Upper lobe of left lung (tissue), 6 donors: Measurements from ENCODE around the gene IGFBP6. TPM values are rescaled to one million over a fixed set of nuclear protein-coding genes. Genes with fewer than 3 reads are reported as not detected.

ENCODE experiments used
- ATAC-seq, 2 donors: fragments of 200-7000 bp; cut with Tn5 transposase; one replicate each; pipeline ENCODE4 v1.9.1; 2022; ENCODE audit warnings: mild to moderate bottlenecking in 2 of 2, moderate library complexity in 2 of 2; ENCODE audit not compliant: low FRiP score in 2 of 2
- DNase-seq, 2 donors: peaks; one replicate each; pipeline ENCODE4 v3.0.0-alpha.2; 2019 to 2020
- H3K27ac ChIP-seq, 4 donors: fragments of 200-600 bp; sonication (generic); one replicate each; pipeline ENCODE4 v1.5.1; 2016 to 2019
- H3K27me3 ChIP-seq, 4 donors: fragments of 200-600 bp; sonication (generic); one replicate each; pipeline ENCODE4 v1.5.1; 2017 to 2019
- H3K36me3 ChIP-seq, 4 donors: fragments of 200-600 bp; sonication (generic); one replicate each; pipeline ENCODE4 v1.5.1; 2016 to 2019
- H3K4me1 ChIP-seq, 4 donors: fragments of 200-600 bp; sonication (generic); one replicate each; pipeline ENCODE4 v1.5.1; 2018 to 2019
- H3K4me3 ChIP-seq, 4 donors: fragments of 200-600 bp; sonication (generic); one replicate each; pipeline ENCODE4 v1.5.1; 2017 to 2019; ENCODE audit warnings: mild to moderate bottlenecking in 2 of 4, moderate library complexity in 1 of 4
- H3K9me3 ChIP-seq, 4 donors: fragments of 200-600 bp; sonication (generic); one replicate each; pipeline ENCODE4 v1.5.1; 2018 to 2019
- CTCF ChIP-seq, 6 experiments: fragments of 450-650 bp in 4 of 6; fragments of 200-600 bp in 2 of 6; sonication (generic) in 2 of 6; IDR thresholded peaks; one replicate each; pipeline ENCODE4 v1.5.1; 2016 to 2019; ENCODE audit warnings: antibody characterized with exemption in 6 of 6
- EP300 ChIP-seq, 4 donors: sonication (generic); formaldehyde crosslinking; IDR thresholded peaks; one replicate each; pipeline ENCODE4 v1.5.1; 2017; ENCODE audit warnings: antibody characterized with exemption in 4 of 4, control low read depth in 2 of 4
- POLR2A ChIP-seq, 4 donors: fragments of 450-650 bp; IDR thresholded peaks; one replicate each; pipeline ENCODE4 v1.5.1; 2016 to 2017; ENCODE audit warnings: antibody characterized with exemption in 4 of 4, mild to moderate bottlenecking in 2 of 4
- POLR2AphosphoS5 ChIP-seq, 2 donors: sonication (generic); formaldehyde crosslinking; IDR thresholded peaks; one replicate each; pipeline ENCODE4 v1.5.1; 2017; ENCODE audit warnings: antibody characterized with exemption in 2 of 2
- WGBS, 2 donors: methylation state at CpG; one replicate each; pipeline ENCODE4 v1.1.5; 2017 to 2018; 5-methylcytosine and 5-hydroxymethylcytosine counted together
- total RNA-seq, 6 donors: library from RNA; depleted of rRNA in 4 of 6; stranded (reverse); fragments of >200 nt in 4 of 6; gene quantifications; one replicate each; pipeline versions ENCODE4 v1.1.0 to v1.2.1, GENCODE V29; 2016 to 2021
- donor health status: DM: no; HTN: no; CAD: no; lungs with moderate emphysema.
- donor health status: DM: no; HTN: yes; CAD: no; lungs with severe emphysema.

Gene IGFBP6
- total RNA-seq, 6 donors from 2014 or later = 12.6 to 112 (median 48.9) TPM

- peak overlapping the region in 3 of 4 donors; percentile 61 to 83 (median 82) for H3K27ac ChIP-seq
- TF ChIP-seq EP300 (IDR thresholded peaks at IDR 0.05) (no peak), POLR2AphosphoS5 (IDR thresholded peaks at IDR 0.05) (no peak), POLR2A (IDR thresholded peaks at IDR 0.05) (no peak), CTCF (IDR thresholded peaks at IDR 0.05) (no peak)
- no peaks in the 10 kb centered on the region for H3K9me3 ChIP-seq
- H3K4me3 ChIP-seq = no peak overlapping the region
- DNase-seq (no peak), ATAC-seq (peak; percentile 4 to 42)
- H3K36me3 ChIP-seq = peaks cover 0 to 72% (median 32%) of the 10 kb centered on the region in 4 donors
- peaks cover 50 to 77% (median 64%) of the 10 kb centered on the region in 4 donors for H3K4me1 ChIP-seq
- 53 to 59% methylated on average over 6 of the region's 6 CpGs for WGBS, 2 donors
- H3K27me3 ChIP-seq = no peaks in the 10 kb centered on the region
Observed at GRCh38 chr12:53073881-53074280, 23.6 kb upstream of the IGFBP6 start.

- Histone ChIP-seq H3K27me3 (no peaks in the 10 kb centered on the region), H3K9me3 (no peaks in the 10 kb centered on the region), H3K27ac (peak overlapping the region in 3 of 4 donors; percentile 61 to 83 (median 82)), H3K36me3 (peaks cover 0 to 66% (median 29%) of the 10 kb centered on the region in 4 donors), H3K4me1 (peaks cover 50 to 77% (median 64%) of the 10 kb centered on the region in 4 donors), H3K4me3 (no peak overlapping the region)
- ATAC-seq = no peak
- DNase-seq = no peak
- no peak for TF ChIP-seq EP300 (IDR thresholded peaks at IDR 0.05)
- no peak for TF ChIP-seq POLR2AphosphoS5 (IDR thresholded peaks at IDR 0.05)
- no peak for TF ChIP-seq POLR2A (IDR thresholded peaks at IDR 0.05)
- no peak for TF ChIP-seq CTCF (IDR thresholded peaks at IDR 0.05)
- WGBS, 2 donors = 93 to 95% methylated on average over 11 of the region's 11 CpGs
Observed at GRCh38 chr12:53074283-53074998, 23.0 kb upstream of the IGFBP6 start.

DNA sequence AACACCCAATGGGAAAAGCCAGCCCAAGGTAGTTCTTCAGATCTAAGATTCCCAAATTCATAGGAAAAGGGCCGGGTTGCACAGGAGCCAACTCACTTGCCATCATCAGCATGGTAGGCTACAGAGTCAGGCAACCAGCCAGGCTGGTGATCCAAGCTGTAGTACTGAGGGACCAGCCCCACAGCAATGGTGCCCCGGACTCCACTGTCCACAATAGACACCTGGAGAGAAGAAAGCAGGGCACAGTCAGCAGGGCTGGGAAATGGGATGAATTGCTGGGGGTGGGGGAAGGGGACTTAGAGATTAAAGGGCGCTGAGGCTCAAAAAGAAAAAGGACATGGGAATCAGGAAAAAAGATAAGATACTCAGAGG is 22.5 kb upstream of the IGFBP6 start:
- TF ChIP-seq CTCF (IDR thresholded peaks at IDR 0.05) (no peak), EP300 (IDR thresholded peaks at IDR 0.05) (no peak), POLR2AphosphoS5 (IDR thresholded peaks at IDR 0.05) (no peak), POLR2A (IDR thresholded peaks at IDR 0.05) (no peak)
- no peak for ATAC-seq
- H3K4me3 ChIP-seq = no peak overlapping the region
- H3K9me3 ChIP-seq = no peaks in the 10 kb centered on the region
- no peak for DNase-seq
- H3K27me3 ChIP-seq = no peaks in the 10 kb centered on the region
- 95 to 97% methylated on average over 2 to 3 of the region's 3 CpGs for WGBS, 2 donors
- H3K36me3 ChIP-seq = peaks cover 0 to 61% (median 28%) of the 10 kb centered on the region in 4 donors
- H3K27ac ChIP-seq = peak overlapping the region in 1 of 4 donors; percentile 82
- H3K4me1 ChIP-seq = peaks cover 50 to 77% (median 67%) of the 10 kb centered on the region in 4 donors

DNA sequence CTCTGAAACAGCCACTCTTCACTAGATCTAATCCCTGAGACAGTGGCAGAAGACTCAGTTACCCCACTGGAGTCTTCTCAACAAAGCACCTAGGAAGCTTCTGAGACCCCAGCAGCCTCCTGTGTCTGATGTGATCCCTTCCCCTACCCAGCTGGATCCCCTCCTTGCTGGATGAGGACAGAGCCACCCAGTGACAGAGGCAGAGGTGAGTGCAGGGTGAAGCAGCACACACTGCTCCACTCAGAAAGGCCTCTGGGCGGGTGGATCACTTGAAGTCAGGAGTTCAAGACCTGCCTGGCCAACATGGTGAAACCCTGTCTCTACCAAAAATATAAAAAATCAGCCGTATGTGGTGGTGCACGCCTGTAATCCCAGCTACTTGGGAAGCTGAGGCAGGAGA is 21.0 kb upstream of the IGFBP6 start:
- ATAC-seq (no peak), DNase-seq (no peak)
- peaks cover 0 to 47% (median 21%) of the 10 kb centered on the region in 4 donors for H3K36me3 ChIP-seq
- H3K9me3 ChIP-seq = no peaks in the 10 kb centered on the region
- H3K4me1 ChIP-seq = peaks cover 43 to 72% (median 61%) of the 10 kb centered on the region in 4 donors
- no peak overlapping the region for H3K4me3 ChIP-seq
- H3K27me3 ChIP-seq = no peaks in the 10 kb centered on the region
- TF ChIP-seq EP300 (IDR thresholded peaks at IDR 0.05) (no peak), POLR2AphosphoS5 (IDR thresholded peaks at IDR 0.05) (no peak), CTCF (IDR thresholded peaks at IDR 0.05) (no peak)
- WGBS, 2 donors = 93 to 97% methylated on average over 2 to 3 of the region's 3 CpGs
- peak overlapping the region in 3 of 4 donors; percentile 4 to 91 (median 12) for H3K27ac ChIP-seq
